ENCODE results near the gene GALNT10.

Gene GALNT10

DNA sequence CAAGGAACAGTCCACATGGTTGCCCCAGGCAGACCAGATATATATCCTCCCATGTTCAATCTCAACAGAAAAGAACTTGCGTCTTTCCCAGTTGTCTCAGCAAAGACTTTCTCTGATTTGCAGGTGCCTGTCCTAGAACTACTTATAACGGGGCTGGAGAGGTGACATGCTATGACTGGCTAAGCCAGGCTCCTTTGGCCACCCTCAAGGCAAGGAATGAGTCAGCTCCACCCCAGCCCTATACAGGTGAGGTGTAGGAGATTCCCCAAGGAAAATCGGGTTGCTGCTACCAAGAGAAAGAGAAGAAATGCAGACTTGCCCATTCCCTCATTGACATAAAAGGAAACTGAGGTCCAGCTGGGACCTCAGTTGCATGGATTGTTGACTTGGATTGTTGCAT is 127.4 kb downstream of the GALNT10 start:
- no peak for DNase-seq (ENCODE audit: low read depth in 2 of 2, low spot score in 1 of 2)

DNA sequence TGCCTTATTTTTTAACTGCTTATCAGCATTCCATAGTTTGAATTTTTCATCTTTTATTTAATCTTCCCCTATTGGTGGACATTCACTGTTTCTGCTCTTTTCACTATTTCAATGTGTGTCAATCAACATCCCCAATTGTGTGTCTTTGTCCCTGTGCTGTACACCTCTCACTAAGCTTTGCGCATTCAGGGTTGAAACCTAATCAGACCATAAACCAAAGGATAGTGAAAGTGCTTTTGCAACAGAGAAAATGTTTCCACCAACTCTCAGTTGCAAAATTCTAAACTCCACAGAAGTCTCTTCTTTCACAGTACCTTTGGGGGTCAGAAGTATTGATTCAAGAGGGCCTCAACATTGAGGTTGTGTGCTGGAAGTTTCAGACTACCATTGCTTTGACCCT is 128.2 kb downstream of the GALNT10 start:
- no peak for DNase-seq (ENCODE audit: low read depth in 2 of 2, low spot score in 1 of 2)

DNA sequence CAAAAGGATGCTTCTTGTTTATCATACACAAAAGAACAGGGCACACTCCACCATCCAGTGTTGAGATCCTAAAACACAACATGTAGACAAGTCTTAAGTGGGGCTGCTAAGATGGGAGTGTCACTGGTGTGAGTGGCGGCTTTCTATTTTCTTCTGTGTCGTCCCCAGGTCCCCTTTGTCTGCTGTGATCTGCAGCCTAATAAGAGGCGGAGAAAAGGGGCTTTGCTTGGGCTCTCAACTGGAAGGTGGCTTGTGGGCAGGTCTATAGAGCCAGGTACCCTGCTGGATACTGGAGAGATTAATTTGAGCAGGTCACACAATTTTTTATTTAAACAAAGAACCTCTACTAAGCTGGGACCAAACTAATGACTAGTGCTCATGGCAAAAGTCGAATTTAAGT is 129.2 kb downstream of the GALNT10 start:
- no peak for DNase-seq (ENCODE audit: low read depth in 2 of 2, low spot score in 1 of 2)

DNA sequence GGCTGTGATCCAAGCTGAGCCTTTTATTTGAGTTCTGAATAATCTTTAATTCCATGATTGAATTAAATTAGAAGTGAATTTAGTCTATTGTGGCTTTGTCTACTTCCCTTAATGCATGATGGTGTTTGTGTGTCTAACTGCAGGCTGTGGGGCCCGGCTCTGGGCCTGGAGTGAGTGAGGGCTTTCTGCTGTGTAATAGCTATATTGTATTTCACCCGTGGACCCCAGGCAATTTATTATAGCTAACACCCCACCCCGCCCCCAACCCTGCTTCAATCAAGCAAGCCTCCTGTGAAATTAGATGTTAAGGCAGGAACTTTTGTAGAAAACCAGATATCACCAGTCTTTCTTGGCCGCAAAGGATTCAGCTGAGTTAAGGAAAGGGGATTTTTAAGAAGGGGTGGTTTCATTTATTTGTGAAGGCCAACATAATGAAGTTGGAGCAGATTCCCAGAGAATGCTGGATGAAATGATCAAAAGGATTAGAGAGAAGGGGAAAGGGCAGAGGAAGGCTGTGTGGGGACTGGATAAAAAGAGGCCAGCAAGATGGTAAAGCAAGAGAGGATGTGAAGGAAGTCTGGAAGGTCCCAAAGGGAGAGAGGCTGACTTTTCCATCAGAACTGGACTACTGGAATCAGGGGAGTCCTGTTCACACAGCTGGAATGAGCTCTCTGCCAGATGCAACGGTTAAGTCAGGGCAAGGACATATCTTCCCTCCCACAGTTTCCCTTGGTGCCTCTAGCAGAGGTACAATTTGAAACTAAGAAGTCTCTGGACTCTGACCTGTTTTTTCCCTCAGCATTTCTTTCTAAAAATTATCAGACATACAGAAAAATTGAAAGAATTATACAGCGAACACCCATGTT is 129.9 kb downstream of the GALNT10 start:
- DNase-seq (ENCODE audit: low read depth in 2 of 2, low spot score in 1 of 2) = no peak

DNA sequence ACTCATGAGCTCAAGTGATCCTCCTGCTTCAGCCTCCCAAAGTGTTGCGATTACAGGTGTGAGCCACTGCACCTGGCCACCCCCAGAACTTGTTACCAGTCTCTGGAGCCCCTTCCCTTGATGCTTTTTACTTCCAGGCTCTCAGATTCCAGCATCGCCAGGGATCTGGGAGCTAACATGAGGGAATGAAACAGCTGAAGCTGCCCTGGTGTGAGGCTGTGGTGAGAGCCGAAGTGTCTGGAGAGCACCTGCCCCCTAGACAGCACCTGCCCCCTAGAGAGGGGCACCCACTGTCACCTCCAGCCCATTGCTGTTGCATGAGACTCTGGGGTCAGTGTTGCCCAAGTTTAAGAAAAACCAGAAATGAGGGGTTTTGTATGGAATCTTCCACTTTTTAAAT is 131.0 kb downstream of the GALNT10 start:
- no peak for DNase-seq (ENCODE audit: low read depth in 2 of 2, low spot score in 1 of 2)

DNA sequence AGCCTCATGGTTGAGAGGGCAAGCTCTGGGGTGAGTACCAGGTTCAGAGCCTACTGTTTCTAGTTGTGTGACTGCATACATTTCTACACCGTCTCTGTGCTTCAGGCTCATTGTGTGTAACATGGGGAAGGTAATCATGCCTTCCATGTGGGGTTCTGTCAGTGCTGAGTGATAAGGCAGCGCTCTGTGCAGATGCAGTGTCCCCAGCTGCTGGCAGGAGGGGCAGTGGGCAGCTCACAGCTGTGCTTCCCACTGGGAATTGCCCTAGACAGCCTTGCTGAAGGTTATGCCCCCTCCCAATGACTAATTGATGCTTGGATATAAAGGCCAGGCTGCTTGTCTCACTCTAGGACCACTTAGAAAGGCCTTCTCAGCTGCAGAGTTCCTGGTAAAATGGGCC is 133.5 kb downstream of the GALNT10 start:
- no peak for DNase-seq (ENCODE audit: low read depth in 2 of 2, low spot score in 1 of 2)

DNA sequence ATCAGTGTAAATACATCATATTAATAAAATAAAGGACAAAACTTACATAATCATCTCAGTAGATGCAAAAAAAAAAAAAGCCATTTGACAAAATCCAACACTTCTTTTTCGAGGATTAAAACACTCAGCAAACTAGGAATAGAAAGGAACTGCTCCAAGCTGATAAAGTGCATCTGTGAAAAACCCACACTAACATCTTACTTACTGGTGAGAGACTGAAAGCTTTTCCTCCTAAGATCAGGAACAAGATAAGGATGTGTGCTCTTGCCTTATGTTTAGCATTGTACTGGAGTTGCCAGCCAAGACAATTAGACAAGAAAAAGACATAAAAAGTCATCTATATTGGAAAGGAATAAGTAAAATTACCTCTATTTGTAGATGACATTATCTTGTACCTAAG is 135.0 kb downstream of the GALNT10 start:
- no peak for DNase-seq (ENCODE audit: low read depth in 2 of 2, low spot score in 1 of 2)

DNA sequence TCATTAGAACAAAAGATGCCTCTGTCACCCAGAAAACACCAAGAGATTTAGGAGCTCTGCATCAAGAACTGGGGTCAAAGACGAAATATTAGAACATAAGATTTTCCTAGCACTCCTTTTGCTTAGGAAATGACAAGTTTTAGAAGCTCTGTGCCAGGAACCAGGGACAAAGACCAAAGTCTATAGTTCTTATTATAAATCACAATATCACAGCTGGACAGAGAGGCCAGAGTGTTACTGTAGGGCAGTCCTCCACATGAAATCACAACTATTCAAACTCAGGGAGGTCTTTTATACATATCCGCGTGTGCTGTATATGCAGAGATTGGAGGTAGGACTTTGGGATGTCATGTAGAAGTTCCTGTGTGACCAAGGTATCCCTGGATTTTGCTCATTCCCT is 138.5 kb downstream of the GALNT10 start:
- no peak for DNase-seq (ENCODE audit: low read depth in 2 of 2, low spot score in 1 of 2)

DNA sequence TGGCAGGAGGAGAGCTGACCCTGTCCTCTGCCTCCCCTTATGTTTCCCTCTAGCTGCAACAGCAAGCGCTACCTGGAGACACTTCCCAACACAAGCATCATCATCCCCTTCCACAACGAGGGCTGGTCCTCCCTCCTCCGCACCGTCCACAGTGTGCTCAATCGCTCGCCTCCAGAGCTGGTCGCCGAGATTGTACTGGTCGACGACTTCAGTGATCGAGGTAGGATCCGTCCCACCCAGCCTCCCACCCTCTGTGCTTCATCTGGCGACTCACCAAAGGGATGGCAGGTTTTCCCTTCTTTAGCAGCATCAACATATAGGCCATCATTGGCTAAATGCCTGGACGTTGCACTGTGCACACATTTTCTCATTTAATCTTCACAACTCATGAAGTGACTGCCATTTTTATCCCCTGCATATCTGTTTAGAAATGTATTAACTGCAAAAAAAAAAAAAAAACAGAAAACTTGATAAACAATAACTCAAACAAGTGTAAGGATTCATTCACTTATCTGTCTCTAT is 139.0 kb downstream of the GALNT10 start:
- no peak for DNase-seq (ENCODE audit: low read depth in 2 of 2, low spot score in 1 of 2)

DNA sequence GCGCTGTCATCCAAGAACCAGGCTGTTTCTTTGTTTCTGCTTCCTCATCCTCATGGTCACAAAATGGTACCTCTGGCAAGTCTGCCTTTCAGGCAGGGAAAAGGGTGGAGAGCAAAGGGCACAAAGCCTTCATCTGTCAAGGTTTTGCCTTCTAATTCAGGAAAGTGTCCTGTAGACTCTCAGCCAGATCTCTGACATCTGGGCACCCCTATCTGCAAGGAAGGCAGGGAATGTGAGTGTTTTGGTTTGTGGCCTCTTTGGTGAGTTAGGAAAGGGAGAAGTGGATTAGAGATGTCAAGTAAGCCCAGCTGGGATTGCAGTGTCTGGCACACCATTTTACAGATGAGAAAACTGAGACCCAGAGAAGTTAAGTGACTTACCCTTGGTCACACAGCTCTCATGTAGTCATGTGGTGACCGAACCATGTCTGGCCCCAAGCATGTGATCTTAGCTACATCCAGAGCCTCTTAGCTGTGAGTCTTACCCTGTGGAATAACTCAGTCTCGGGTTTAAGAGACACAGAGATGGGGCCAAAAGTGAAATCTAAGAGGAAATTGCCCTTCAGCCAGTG is 139.6 kb downstream of the GALNT10 start:
- DNase-seq (ENCODE audit: low read depth in 2 of 2, low spot score in 1 of 2) = no peak

DNA sequence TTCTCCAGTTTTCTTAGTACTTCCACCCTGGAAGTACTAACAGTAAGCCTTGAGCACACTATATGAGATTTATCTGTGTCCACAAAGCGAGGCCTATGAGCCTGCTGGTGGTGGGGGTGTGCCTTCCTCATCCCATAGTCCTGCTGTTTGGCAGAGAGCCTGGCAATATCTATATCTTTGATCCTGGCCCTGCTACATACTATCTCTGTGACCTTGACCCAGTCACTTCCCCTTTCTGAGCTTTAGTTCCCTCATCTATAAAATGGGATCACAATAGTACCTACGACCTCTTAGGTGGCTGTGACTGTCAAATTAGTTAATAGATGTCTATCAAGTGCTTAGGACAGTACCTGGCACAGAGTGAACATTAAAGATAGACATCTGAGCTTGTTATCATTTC is 140.7 kb downstream of the GALNT10 start:
- DNase-seq (ENCODE audit: low read depth in 2 of 2, low spot score in 1 of 2) = no peak

DNA sequence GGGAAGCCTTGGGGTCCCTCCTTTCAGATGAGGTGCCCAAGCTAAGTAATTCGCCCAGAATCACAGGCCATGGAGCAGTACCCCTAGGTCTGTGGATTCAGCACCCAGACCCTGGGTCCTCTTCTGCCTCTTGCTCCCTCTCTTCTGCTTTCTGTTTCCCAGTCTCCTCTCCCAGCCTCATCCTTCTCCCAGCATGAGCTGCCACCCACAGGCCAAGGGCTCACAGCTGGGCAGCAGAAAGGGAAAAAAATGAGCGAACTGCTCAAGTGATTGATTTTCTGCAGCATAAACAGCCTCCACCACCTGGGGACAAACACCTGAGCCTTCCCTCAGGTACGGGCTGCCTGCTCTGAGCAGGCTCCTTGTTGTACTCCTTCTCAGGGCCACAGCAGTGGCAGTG is 141.4 kb downstream of the GALNT10 start:
- DNase-seq (ENCODE audit: low read depth in 2 of 2, low spot score in 1 of 2) = no peak

DNA sequence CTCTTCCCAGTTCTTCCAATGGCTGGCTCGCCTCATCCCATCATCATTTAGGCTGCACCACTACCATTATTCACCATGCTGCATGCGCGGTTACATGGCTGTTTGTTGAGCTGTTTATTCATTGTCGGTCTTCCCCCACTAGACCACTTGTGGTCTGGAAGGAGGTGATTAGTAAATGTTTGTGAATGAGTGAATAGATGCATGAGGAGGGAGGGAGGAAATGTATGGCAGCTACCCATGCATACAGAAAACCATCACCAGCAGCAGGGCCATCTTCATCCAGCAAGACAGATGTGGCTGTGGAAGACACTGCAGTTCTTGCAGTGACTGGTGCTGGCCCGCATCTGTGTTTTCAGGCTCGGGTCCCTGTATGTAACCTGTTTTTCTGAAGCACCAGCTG is 141.9 kb downstream of the GALNT10 start:
- no peak for DNase-seq (ENCODE audit: low read depth in 2 of 2, low spot score in 1 of 2)

DNA sequence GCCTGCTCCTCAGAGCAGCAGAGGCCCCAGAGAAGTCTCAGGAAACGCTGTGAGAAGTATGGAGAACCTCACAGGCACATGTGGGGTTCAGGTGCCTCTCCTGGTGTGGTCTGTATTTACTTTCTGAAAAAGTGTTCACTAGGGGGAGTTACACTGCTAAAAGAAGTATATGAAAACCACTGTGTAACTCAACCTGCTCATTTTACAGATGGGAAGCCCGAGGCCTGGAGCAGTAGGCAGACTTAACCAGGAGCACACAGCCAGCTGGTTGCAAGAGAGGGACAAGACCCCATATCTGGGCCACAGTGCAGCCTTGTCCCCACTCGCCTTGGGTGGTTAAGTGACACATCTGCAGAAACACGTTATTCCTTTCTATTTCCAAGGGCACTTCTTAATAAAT is 142.5 kb downstream of the GALNT10 start:
- DNase-seq (ENCODE audit: low read depth in 2 of 2, low spot score in 1 of 2) = no peak

DNA sequence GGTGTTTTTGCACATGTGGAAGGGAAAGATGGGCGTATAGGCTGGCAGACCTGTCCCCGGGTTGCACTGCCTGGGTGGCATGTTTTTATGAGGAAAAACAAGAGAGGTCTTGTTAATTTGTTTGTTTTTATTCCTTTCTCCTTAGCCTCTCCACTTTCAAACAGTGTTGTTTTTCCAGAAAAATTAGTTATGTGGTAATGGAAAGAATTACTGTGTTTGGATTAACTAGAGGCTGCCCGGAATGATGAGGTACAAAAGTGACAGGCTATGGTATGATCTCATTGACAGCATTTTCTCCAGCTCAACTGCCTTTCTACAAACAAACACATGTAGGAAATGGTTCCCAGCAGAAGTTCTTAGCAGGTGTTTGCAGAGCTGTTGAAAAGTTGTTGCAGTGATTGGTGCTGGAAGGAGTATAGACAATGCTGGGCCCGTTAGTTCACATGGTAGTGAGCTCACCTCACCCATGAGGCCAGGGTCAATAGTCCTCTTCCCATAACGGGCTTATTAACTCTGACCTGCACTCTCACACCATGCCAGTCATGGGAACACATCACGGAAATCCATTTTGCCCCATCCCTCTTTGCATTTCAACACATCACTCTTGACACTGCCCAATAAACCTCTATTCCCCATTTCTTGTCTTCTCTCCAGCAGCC is 144.0 kb downstream of the GALNT10 start:
- no peak for DNase-seq (ENCODE audit: low read depth in 2 of 2, low spot score in 1 of 2)

DNA sequence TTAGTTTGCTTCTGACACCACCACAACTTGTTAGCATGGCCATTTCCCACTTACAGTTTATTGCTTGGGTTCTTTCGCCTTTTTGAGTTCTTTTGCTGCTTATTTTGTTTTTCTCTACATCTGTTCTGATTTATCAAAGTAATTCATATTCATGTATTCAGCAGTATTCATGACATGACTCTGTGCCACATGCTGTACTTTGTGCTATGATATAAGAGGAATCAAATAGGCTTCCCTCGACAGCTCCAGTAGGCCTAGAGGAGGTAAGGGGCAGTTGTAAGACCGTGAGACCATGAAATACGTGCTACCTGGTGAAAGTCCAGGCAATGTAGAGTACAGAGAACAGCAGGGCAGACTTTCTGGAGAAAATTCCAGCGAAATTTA is 144.5 kb downstream of the GALNT10 start:
- no peak for DNase-seq (ENCODE audit: low read depth in 2 of 2, low spot score in 1 of 2)

DNA sequence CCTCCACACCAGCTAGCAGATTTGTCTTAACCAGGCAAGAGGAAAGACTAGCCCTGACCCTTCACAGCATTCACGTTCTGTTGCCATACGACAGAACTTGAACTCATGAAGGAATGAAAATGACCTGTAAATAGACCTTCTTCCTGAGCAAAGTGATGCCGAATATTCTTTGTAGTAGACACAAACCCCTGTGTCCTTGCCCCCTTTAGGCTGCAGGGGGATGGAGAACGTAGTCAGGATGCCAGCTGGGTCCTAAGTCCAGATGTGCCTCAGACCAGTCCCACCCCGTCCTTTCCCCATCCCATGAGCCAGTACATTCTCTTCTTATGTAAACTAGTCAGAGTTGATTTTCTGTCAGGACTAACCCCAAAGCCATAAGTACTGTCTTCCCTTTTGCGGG is 151.1 kb downstream of the GALNT10 start:
- no peak for DNase-seq (ENCODE audit: low read depth in 2 of 2, low spot score in 1 of 2)

DNA sequence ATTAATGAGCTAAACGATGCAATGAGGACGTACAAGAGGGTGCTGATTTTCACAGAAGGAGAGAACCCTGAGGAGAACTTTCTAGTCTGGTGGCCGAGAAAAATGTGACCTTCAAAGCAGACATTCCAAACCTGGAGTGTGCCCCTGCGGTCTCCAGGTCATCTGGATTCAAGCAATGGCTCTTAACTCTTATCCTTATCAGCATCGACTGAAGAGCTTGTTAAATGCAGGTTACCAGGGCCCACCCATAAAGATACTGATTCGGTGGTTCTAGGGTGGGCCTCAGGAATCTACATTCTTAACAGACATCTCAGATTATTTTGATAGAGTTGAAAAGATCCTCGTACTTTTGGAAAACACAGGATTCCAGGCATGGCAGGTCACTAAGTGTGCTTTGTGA is 151.7 kb downstream of the GALNT10 start:
- no peak for DNase-seq (ENCODE audit: low read depth in 2 of 2, low spot score in 1 of 2)

DNA sequence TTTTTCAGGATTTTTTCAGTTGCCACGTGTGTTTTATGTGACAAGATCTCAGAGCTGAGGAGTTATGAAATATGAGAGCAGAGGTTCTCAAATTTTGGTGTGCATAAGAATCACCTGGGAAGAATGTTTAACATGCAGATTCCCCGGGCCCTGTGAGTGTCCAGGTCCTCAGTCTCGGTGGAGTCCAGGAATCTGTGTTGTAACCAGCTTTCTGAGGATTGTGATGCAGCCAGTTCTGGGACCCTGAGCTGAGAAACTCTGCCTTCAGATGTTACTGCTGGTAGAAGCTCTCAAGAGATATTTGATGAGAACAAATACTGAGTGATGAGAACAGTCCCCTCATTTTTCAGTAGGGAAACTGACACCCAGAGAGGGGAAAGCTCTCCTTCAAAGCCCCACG is 152.4 kb downstream of the GALNT10 start:
- DNase-seq (ENCODE audit: low read depth in 2 of 2, low spot score in 1 of 2) = no peak

DNA sequence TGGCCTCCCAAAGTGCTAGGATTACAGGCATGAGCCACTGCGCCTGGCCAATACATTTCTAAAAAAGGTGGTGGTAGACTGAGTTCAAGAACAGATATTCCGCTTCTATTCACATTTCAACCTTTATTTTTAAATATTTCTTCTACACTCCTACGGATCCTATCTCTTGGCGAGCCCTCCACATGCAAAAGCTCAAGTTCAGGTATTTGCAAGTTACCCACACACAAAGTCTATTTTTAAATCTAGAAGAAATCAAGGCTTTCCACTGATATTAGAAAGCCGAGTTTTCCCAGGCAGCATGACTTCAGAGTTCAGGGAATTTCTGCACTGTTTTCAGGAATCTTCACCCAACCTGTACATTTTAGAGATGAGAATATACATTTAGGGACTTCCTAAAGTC is 153.9 kb downstream of the GALNT10 start:
- no peak for DNase-seq (ENCODE audit: low read depth in 2 of 2, low spot score in 1 of 2)

DNA sequence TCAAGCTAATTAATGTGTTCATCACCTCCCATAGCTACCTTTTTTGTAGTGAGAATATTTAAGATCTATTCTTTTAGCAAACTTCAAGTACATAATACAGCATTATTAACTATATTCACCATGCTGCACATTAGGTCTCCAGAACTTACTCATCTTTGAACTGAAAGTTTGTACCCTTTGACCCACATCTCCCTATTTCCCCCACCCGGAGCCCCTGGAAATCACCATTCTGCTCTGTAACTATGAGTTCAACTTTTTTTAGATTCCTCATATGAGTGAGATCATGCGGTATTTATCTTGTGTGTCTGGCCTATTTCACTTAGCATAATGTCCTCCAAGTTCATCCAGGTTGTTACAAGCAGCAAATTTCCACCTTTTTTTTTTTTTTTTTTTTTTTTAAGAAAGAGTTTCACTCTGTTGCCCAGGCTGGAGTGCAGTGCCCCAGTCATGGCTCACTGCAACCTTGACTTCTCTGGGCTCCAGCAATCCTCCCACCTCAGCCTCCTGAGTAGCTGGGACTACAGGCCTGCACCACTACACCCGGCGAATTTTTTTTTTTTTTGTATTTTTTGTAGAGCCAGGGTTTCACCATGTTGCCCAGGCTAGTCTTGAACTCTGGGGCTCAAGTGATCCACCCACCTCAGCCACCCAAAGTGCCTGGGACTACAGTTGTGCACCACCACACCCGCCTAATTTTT is 154.9 kb downstream of the GALNT10 start:
- DNase-seq (ENCODE audit: low read depth in 2 of 2, low spot score in 1 of 2) = no peak

DNA sequence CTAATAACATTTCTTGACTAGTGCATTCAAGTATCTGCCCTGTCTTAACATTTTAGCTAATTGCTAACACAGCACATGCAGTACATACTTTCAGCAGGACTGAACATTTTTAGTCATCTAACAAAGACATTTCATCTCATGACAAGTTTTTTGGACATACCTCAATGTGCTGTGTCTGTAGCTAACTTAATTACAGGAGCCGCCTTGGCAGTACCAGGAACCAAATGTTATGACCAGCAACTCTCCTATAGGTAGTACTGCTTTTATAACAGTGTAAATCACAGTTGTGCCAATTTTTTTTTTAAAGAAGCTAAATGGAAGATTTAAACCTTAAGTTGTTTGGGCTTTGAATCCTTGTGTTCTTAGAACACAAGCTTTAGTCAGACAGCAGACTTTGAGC is 155.9 kb downstream of the GALNT10 start:
- no peak for DNase-seq (ENCODE audit: low read depth in 2 of 2, low spot score in 1 of 2)
